Measurements from ENCODE around the gene SSH2. TPM values are rescaled to one million over a fixed set of nuclear protein-coding genes. Genes with fewer than 3 reads are reported as not detected.

SSH2 gene
- total RNA-seq, 2 experiments from 2014 or later = 41.0 to 62.9 TPM

DNA sequence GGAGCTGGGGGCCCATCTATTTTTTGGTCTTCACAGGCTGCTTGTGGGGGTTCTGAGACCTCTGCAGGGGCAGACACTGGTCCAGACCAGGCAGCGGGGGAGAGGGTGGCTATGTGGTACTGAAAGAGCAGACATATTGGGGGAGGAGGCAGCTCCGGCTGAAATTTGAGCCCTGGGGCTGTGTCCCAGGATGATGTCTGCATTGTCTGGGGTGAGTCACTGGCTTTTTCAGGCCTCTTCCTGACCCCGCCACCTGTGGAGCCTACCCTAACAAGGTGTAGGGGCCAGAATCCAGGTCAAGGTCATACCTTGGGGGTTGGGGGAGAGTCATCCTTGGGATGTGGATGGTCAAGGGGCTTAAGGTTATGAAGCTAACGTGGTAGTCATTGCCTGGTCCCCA is 309.8 kb downstream of the SSH2 start:
- CTCF ChIA-PET = interaction anchor here (0.9 to 24.4 kb wide), 5 partner anchors 19 to 158 kb away, joined by 3 to 458 read pairs (median 40); partner anchors contain the start of genes ABHD15 and TP53I13
- no peaks in the 10 kb centered on the region for H3K9me3 Mint-ChIP-seq (ENCODE audit: low read depth)
- no peak for ATAC-seq
- H3K27me3 Mint-ChIP-seq = peaks cover 18% of the 10 kb centered on the region
- no peak for DNase-seq
- H3K4me3 Mint-ChIP-seq = no peak overlapping the region
- no peak overlapping the region for H3K27ac Mint-ChIP-seq
- H3K4me1 Mint-ChIP-seq = peaks cover 58% of the 10 kb centered on the region
- no peaks in the 10 kb centered on the region for H3K36me3 Mint-ChIP-seq

DNA sequence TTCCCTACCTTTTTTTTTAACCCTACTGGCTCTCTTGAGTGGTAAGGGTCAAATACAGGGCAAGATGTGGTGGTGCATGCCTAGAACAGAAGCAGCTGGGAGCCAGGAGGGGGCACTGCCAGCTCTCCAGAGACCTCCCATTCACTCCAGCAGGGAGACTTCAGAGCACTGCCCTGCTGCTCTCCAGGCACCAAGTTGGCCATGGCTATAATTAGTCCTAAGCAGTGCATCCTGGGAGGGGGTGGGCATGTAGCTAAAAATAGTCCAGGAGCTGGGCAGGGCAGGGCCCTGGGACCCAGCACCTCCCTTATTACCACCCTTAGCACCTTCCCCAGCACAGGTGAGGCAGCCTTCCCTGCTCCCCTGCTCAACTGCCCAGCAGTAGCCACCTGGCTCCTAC is 310.8 kb downstream of the SSH2 start:
- Mint-ChIP-seq H3K27ac (no peak overlapping the region), H3K9me3 (ENCODE audit: low read depth) (no peaks in the 10 kb centered on the region), H3K27me3 (peaks cover 18% of the 10 kb centered on the region), H3K4me1 (peaks cover 58% of the 10 kb centered on the region), H3K4me3 (no peak overlapping the region), H3K36me3 (no peaks in the 10 kb centered on the region)
- DNase-seq (no peak), ATAC-seq (no peak)
- CTCF ChIA-PET = interaction anchor here (1.0 to 24.4 kb wide), 9 partner anchors 8 to 312 kb away, joined by 3 to 458 read pairs (median 40); partner anchors contain the start of genes ABHD15, SSH2 and TP53I13

DNA sequence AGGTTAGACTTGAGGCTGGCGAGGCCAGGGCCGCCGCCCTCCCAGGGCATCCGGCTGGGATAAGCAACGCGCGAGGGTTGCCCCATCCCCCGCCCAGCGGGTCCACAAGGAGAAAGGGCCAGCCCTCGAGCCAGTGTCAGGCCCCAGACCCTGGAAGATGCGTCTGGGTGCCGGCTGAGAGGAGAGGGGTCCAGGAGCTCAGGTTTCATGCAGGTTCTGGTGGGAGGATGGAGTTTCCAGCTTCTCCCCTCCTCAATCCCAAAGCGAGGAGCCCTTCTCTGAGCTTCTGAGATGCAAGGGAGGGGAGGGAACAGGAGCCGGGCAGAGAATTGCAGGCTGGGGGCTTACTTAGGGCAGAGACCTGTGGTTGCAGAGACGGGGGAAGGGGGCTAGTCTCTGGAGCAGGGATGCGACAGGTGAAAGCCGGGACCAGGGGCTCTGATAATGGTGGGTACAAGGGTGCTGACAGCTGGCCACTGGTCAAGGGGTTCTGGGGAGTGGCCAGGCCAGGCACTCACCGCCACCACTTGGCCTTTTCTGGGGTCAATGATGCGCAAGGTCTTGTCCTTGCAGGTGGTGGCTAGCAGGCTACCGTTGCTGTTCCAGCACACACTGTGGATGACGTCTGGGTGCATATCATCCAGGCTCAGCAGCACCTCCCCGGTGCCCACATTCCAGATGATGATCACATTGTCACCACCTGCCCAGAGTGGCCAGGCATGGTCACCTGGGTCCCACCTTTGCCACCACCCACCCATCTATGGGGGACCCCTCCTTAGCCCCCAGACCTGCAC is 311.6 kb downstream of the SSH2 start:
- no peaks in the 10 kb centered on the region for H3K9me3 Mint-ChIP-seq (ENCODE audit: low read depth)
- no peaks in the 10 kb centered on the region for H3K36me3 Mint-ChIP-seq
- H3K27ac Mint-ChIP-seq = no peak overlapping the region
- peaks cover 57% of the 10 kb centered on the region for H3K4me1 Mint-ChIP-seq
- peaks cover 18% of the 10 kb centered on the region for H3K27me3 Mint-ChIP-seq
- DNase-seq (no peak), ATAC-seq (no peak)
- H3K4me3 Mint-ChIP-seq = peak overlapping the region; percentile 44
- CTCF ChIA-PET = interaction anchor here (0.6 to 24.4 kb wide), 27 partner anchors 8 to 475 kb away, joined by 3 to 458 read pairs (median 12); partner anchors contain the start of genes ABHD15, ANKRD13B, NUFIP2 and SSH2

DNA sequence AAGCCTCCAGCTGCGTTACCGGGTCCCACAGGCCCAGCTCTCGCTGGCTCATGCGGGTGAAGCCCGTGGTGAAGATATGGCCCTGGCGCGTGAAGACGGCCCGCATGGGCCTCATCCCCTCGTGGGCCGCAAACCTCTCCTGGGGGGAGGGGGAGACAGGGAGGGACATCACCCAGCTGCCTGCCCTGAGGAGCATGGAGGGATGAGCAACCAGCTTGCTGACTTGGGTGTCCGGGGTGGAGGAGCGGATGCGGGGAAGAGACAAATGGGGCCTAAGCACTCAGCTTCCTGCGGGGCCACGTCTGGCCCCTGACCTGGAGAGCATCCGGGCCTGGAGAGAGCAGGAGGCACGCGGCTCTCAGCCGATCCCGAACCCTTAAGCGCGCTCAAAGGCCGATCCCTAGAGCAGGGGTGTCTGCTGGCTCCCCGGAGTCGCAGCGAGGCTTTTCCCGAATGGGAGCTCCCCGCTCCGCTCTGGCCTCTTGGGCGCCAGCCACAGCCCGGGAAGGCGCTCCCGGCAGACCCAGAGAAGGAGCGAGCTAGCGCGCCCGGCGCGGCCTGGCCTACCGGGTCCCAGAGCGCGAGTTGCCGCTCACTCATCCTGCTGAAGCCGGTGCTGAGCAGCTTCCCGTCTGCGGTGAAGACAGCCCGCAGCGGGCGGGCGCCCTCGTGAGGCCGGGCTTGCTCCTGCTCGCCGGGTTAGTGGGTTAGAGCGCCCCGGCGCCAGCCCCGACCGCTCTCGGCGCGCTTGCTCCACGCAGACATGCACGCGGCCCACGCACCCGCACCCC is 312.4 kb downstream of the SSH2 start:
- peak; percentile 94 for DNase-seq
- CTCF ChIA-PET = interaction anchor here (0.7 to 24.4 kb wide), 39 partner anchors 9 to 702 kb away, joined by 3 to 458 read pairs (median 6); partner anchors contain the start of genes ABHD15, ANKRD13B, NUFIP2 and SSH2
- no peaks in the 10 kb centered on the region for H3K9me3 Mint-ChIP-seq (ENCODE audit: low read depth)
- H3K4me1 Mint-ChIP-seq = peaks cover 50% of the 10 kb centered on the region
- H3K27ac Mint-ChIP-seq = peak overlapping the region; percentile 95
- peak overlapping the region; percentile 80 for H3K4me3 Mint-ChIP-seq
- H3K36me3 Mint-ChIP-seq = no peaks in the 10 kb centered on the region
- H3K27me3 Mint-ChIP-seq = peaks cover 18% of the 10 kb centered on the region
- ATAC-seq = peak; percentile 34

DNA sequence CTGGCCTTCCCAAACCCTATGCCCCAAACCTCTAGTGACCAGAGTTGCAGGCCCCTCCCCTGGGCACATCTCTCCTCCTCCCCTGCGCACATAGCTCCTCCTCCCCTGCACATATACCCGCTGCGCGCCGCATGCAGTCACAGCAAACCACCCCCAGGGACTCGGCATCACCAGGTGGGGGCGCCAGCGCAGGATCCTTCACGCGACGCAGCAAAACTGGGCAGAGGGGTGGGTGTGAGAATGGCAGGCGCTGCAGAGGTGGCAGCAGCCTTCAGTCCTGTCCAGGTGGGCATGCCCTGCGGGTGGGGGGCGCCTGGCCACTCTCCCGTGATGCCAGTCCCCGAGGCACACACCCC is 312.9 kb downstream of the SSH2 start:
- peak; percentile 96 for DNase-seq
- peak overlapping the region; percentile 95 for H3K27ac Mint-ChIP-seq
- peaks cover 48% of the 10 kb centered on the region for H3K4me1 Mint-ChIP-seq

DNA sequence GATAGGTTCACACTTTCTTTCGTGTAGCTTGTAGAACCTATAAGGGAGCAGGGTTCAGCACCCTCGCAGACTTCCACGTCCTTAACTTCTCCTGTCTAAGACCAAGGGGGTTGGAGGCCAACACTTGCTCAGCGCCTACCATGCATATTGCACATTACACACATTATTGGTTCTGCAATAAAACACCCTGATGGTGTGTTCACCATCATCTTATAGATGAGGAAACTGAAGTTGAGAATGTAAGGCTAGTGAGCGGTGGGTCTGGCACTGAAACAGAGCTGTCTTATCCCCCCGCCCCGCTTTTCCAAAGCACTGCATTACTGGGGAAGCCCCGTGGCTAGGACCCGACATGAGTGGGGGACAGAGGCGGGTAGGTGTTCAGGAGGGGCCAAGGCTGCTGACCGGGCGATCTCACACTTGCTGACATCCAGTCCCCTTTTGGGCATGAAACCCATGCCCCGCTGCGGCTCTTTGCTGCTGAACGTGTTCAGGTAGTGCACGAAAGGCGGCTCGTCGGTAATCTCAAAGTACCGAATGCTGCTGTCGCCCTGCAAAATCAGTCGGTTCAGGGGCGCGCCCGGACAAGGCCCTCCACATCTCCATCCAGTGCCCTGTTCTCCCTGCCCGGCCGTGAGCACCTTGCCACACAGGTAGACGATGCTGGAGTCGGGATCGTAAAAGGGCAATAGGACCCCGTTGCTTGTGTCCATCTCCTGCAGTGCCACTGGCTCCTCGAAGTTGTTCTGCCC is 313.6 kb downstream of the SSH2 start:
- ATAC-seq = no peak
- CTCF ChIA-PET = interaction anchor here (0.8 to 24.4 kb wide), 36 partner anchors 10 to 703 kb away, joined by 3 to 458 read pairs (median 6); partner anchors contain the start of genes ABHD15, ANKRD13B, MYO18A and NUFIP2
- Mint-ChIP-seq H3K9me3 (ENCODE audit: low read depth) (no peaks in the 10 kb centered on the region), H3K4me1 (peaks cover 44% of the 10 kb centered on the region), H3K27ac (peak overlapping the region; percentile 95), H3K4me3 (peak overlapping the region; percentile 80), H3K36me3 (no peaks in the 10 kb centered on the region), H3K27me3 (peaks cover 12% of the 10 kb centered on the region)
- DNase-seq = no peak

More for the DNA sequence above, 312.9 kb downstream of the SSH2 start:
- peak; percentile 71 for ATAC-seq
- CTCF ChIA-PET = interaction anchor here (0.7 to 24.4 kb wide), 39 partner anchors 10 to 703 kb away, joined by 3 to 458 read pairs (median 6); partner anchors contain the start of genes ABHD15, ANKRD13B, SSH2 and TP53I13
- H3K4me3 Mint-ChIP-seq = peak overlapping the region; percentile 80
- peaks cover 17% of the 10 kb centered on the region for H3K27me3 Mint-ChIP-seq
- H3K36me3 Mint-ChIP-seq = no peaks in the 10 kb centered on the region
- H3K9me3 Mint-ChIP-seq (ENCODE audit: low read depth) = no peaks in the 10 kb centered on the region

DNA sequence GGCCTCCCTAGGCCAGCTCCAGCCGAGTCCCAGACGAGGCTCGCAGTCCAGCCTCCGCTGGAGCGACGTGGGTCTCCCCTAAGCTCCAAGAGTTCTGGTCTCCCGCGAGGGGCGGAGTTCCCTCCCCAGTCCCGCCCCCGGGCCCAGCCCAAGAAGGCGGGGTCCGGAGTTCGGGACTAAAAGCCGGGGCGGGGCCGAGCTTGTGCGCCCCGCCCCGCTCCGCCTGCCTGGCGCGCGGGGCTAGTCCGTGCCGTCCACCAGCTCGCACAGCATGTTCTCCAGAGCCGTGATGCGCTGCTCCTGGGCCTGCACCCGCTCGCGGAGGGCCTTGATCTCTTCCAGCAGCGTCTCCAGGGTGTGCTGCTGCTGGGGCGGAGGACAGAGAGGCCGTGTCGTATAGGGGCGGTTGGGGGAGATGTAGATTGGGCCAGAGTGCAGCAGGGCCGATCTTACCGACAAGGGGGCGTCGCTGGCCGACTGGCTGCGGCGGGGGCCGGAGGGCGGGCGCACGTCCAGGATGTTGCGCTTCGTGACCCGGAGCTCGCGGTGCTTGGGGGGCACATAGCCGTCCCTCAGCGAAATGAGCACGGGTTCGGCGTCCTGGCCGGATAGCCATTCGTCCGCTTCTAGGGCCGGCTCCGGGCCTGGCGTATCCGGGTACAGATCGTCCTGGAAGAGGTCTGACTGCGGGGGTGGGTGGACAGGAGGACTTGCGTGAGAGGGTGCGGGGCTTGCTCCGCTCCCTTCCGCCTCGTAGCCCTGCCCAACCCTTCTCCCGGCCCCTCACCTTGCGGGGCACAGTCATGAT is 314.3 kb downstream of the SSH2 start:
- H3K9me3 Mint-ChIP-seq (ENCODE audit: low read depth) = no peaks in the 10 kb centered on the region
- DNase-seq = peak; percentile 92
- H3K36me3 Mint-ChIP-seq = no peaks in the 10 kb centered on the region
- ATAC-seq = peak; percentile 66
- CTCF ChIA-PET = interaction anchor here (0.7 to 24.4 kb wide), 18 partner anchors 11 to 492 kb away, joined by 3 to 458 read pairs (median 5); partner anchors contain the start of genes ABHD15, ANKRD13B, MYO18A and NUFIP2
- H3K27me3 Mint-ChIP-seq = peaks cover 12% of the 10 kb centered on the region
- H3K4me1 Mint-ChIP-seq = peaks cover 44% of the 10 kb centered on the region
- H3K4me3 Mint-ChIP-seq = peak overlapping the region; percentile 80
- H3K27ac Mint-ChIP-seq = peak overlapping the region; percentile 95

DNA sequence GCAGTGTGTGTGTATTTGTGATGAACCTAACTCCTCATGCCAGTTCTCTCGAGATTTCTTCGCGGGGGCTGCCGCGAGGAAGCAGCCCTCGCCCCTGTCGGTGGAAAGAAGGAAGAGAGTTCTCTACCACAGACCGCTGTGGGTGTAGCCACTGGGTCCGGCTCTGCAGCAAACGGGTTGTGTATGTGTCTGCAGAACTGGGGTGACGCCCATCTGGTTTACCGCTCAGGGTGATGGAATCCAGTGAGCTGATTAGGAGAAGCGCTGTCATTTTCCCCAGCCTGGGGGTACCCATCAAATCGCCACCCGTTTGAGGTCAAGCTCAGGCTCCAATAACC is 315.0 kb downstream of the SSH2 start:
- H3K27me3 Mint-ChIP-seq = peaks cover 8% of the 10 kb centered on the region
- peak overlapping the region; percentile 95 for H3K27ac Mint-ChIP-seq
- H3K36me3 Mint-ChIP-seq = no peaks in the 10 kb centered on the region
- H3K4me3 Mint-ChIP-seq = peak overlapping the region; percentile 80
- H3K9me3 Mint-ChIP-seq (ENCODE audit: low read depth) = no peaks in the 10 kb centered on the region
- peak; percentile 41 for ATAC-seq
- CTCF ChIA-PET = interaction anchor here (0.6 to 24.4 kb wide), 12 partner anchors 10 to 491 kb away, joined by 3 to 458 read pairs (median 6); partner anchors contain the start of genes ABHD15, ANKRD13B, SSH2 and TP53I13
- peak; percentile 96 for DNase-seq
- peaks cover 44% of the 10 kb centered on the region for H3K4me1 Mint-ChIP-seq

DNA sequence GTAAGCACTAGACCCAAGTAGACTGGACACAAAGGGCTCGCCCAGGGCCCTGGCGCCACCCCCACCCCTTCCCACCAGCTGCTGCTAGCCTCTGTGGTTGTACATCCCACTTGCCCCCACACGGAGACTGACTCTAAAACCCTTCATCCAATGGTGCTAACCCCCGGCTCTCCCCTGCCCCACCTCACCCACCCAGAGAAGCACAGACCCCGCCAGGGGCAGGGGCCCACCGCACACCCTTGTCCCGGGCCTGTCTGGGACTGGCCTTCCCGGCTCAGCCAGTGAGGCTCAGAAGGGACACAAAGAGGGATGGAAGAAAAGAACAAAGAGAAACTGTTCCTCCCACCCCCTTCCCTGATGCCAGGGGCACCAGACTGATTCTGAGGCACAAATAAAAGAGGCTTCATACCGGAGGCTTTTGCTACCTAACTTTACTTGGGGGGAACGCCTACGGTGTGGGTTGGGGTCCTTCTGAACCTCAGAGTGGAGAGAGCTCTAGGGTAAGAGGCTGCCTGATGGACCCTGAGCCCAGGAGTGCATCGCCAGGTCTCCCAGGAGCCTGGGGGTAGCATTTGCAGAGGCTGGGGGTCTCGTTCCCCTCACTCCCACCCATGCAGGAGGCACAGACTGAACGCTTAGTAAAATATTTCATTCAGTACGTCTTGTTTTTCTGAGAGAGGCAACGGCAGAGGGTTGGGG is 315.5 kb downstream of the SSH2 start:
- H3K4me3 Mint-ChIP-seq = peak overlapping the region; percentile 80
- ATAC-seq = no peak
- DNase-seq = no peak

DNA sequence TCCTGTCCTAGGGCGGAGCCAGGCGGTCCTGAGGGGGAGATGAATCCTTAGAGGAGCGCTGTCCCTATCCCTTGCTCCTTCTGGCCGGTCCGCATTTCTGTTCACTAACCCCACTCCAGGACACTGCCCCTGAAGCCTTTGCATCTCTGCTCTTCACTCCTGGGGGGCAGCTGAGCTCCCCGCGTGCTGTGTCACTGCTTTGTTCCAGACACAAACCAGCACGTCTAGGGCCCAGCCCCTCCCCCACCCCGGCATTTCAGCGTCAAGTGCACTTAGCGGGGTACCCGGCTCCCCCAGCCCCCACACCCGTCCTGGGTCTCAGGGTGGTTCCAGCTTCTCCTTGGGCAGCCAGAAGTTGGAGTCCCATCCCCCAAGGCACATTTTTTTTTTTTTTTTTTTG is 316.2 kb downstream of the SSH2 start:
- H3K36me3 Mint-ChIP-seq = no peaks in the 10 kb centered on the region
- DNase-seq (no peak), ATAC-seq (no peak)
- H3K9me3 Mint-ChIP-seq (ENCODE audit: low read depth) = no peaks in the 10 kb centered on the region
- CTCF ChIA-PET = interaction anchor here (0.7 to 24.4 kb wide), 15 partner anchors 9 to 316 kb away, joined by 3 to 458 read pairs (median 4); partner anchors contain the start of genes ABHD15, ANKRD13B, SSH2 and TP53I13
- H3K4me3 Mint-ChIP-seq = peak overlapping the region; percentile 51
- peak overlapping the region; percentile 70 for H3K27ac Mint-ChIP-seq
- H3K27me3 Mint-ChIP-seq = peaks cover 3% of the 10 kb centered on the region
- H3K4me1 Mint-ChIP-seq = peaks cover 44% of the 10 kb centered on the region

More for the DNA sequence above, 315.5 kb downstream of the SSH2 start:
- Mint-ChIP-seq H3K36me3 (no peaks in the 10 kb centered on the region), H3K9me3 (ENCODE audit: low read depth) (no peaks in the 10 kb centered on the region), H3K27me3 (peaks cover 3% of the 10 kb centered on the region), H3K4me1 (peaks cover 44% of the 10 kb centered on the region), H3K27ac (peak overlapping the region; percentile 95)
- CTCF ChIA-PET = interaction anchor here (0.6 to 24.4 kb wide), 13 partner anchors 9 to 490 kb away, joined by 3 to 458 read pairs (median 5); partner anchors contain the start of genes ABHD15, ANKRD13B, SSH2 and TP53I13

DNA sequence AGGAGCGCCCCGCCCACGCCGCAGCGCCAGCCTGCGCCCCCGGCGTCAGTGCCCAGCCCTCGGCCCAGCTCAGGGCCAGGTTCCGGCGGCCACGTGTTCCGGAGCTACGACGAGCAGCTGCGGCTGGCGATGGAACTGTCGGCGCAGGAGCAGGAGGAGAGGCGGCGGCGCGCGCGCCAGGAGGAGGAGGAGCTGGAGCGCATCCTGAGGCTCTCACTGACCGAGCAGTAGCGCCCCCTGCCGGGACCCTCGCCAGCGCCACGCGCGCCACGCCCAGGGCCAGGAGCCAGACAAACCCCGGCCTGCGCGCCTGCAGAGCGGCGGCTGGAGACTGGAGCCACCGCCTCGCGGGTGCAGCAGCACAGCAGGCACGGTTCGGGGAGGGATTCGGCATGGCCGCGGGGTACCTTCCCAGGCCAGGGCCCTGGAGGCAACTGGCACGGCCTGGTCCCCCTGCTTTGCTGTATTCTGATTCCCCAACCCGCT is 316.6 kb downstream of the SSH2 start:
- DNase-seq = peak; percentile 95
- Mint-ChIP-seq H3K4me1 (peaks cover 43% of the 10 kb centered on the region), H3K36me3 (no peaks in the 10 kb centered on the region), H3K27ac (no peak overlapping the region), H3K27me3 (peaks cover 3% of the 10 kb centered on the region), H3K4me3 (peak overlapping the region; percentile 51), H3K9me3 (ENCODE audit: low read depth) (no peaks in the 10 kb centered on the region)
- CTCF ChIA-PET = interaction anchor here (0.6 to 24.4 kb wide), 16 partner anchors 8 to 317 kb away, joined by 3 to 458 read pairs (median 4); partner anchors contain the start of genes ABHD15, ANKRD13B, CORO6 and SSH2
- ATAC-seq = peak; percentile 44

All from activated CD8-positive, alpha-beta memory T cell treated with anti-CD3 and anti-CD28 coated beads, Interleukin-2, amount 10 ng/mL, durations not matched to agents 7 days and 5 days (primary cell).